Hepatocyte (in vitro differentiated cells): Measurements from ENCODE around the gene DCAF8.

ENCODE experiments used
- EZH2 ChIP-seq: fragments of 200-600 bp; sonication (generic); IDR thresholded peaks from 2 replicates; pipeline ENCODE4 v1.6.1; 2016; ENCODE audit warnings: antibody characterized with exemption, mild to moderate bottlenecking, borderline replicate concordance
- TF ChIP-seq, protein P1 (sequence below): fragments of 200-600 bp; sonication (generic); IDR thresholded peaks from 2 replicates; pipeline ENCODE4 v1.5.1; 2016; ENCODE audit warnings: antibody characterized with exemption, mild to moderate bottlenecking; ENCODE audit not compliant: poor library complexity

DNA sequence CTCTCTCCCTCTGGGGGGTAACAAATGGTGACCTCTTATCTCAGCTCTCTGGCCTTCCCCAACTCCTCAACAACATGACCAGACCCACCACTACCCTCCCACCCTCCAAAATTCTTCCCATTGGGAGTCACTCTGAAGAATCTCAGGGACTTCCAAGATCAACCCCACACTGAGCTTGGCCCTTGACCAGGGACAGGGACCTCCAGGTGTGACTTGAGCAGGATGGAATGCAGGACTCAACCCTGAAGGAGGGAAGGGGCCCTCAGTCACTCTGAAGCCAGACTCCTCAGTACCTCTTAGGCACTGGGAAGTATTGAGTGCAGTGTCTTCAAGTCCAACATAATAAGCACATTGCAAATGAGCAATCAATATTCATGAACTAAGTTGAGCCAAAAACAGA is 70.1 kb downstream of the DCAF8 start:
- TF ChIP-seq, protein P1, sequence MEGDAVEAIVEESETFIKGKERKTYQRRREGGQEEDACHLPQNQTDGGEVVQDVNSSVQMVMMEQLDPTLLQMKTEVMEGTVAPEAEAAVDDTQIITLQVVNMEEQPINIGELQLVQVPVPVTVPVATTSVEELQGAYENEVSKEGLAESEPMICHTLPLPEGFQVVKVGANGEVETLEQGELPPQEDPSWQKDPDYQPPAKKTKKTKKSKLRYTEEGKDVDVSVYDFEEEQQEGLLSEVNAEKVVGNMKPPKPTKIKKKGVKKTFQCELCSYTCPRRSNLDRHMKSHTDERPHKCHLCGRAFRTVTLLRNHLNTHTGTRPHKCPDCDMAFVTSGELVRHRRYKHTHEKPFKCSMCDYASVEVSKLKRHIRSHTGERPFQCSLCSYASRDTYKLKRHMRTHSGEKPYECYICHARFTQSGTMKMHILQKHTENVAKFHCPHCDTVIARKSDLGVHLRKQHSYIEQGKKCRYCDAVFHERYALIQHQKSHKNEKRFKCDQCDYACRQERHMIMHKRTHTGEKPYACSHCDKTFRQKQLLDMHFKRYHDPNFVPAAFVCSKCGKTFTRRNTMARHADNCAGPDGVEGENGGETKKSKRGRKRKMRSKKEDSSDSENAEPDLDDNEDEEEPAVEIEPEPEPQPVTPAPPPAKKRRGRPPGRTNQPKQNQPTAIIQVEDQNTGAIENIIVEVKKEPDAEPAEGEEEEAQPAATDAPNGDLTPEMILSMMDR: no peak
- TF ChIP-seq EZH2: no peak
